Measurements from ENCODE around the gene TRPV6. TPM values are rescaled to one million over a fixed set of nuclear protein-coding genes. Genes with fewer than 3 reads are reported as not detected.

Gene TRPV6
- total and polyA plus RNA-seq, 2 donors from 2014 or later, result 4.4 to 5.5 TPM

DNA sequence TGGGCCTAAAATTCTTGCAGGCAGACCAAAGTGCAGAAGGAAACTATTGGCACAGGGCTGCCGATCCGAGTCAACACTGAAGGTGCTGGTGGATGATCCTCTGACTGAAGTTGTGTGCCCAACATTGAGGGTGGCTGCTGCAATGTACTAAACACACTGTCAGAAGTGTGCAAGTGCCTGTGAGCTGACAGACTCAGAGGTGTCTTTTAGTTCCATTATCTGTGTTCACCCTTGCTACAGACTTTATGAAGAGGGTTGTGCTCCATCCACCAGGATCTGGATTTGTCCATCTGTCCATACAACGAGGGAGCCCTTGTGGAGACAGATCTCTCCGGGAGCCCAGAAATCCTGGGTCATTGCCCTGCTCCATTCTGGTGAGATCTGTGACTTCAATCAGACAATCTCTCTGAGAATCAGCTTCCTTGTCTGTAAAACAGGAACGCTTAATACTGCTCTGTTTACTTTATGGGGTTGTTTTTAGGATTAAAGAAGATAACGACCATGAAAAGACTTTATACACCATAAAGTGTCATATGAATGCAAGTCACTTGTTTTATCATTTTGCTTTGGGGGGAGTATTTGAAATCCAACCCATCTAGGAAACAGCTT is 9.5 kb upstream of the TRPV6 start:
- TF ChIP-seq, protein P1, sequence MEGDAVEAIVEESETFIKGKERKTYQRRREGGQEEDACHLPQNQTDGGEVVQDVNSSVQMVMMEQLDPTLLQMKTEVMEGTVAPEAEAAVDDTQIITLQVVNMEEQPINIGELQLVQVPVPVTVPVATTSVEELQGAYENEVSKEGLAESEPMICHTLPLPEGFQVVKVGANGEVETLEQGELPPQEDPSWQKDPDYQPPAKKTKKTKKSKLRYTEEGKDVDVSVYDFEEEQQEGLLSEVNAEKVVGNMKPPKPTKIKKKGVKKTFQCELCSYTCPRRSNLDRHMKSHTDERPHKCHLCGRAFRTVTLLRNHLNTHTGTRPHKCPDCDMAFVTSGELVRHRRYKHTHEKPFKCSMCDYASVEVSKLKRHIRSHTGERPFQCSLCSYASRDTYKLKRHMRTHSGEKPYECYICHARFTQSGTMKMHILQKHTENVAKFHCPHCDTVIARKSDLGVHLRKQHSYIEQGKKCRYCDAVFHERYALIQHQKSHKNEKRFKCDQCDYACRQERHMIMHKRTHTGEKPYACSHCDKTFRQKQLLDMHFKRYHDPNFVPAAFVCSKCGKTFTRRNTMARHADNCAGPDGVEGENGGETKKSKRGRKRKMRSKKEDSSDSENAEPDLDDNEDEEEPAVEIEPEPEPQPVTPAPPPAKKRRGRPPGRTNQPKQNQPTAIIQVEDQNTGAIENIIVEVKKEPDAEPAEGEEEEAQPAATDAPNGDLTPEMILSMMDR (IDR thresholded peaks at IDR 0.05; ENCODE audit: borderline replicate concordance, extremely low read depth, insufficient read depth), result no peak
- Histone ChIP-seq H3K9me3 (ENCODE audit: control insufficient read depth in 2 of 3, insufficient read depth in 1 of 3, low read length in 3 of 3) (no peaks in the 10 kb centered on the region), H3K4me3 (ENCODE audit: low read length in 3 of 3) (no peak overlapping the region), H3K36me3 (ENCODE audit: control insufficient read depth in 2 of 3, insufficient read depth in 3 of 3, low read length in 3 of 3) (no peaks in the 10 kb centered on the region), H3K27ac (ENCODE audit: low read depth in 2 of 2, low read length in 2 of 2) (no peak overlapping the region), H3K9ac (ENCODE audit: low read length in 3 of 3) (no peak overlapping the region), H3K4me1 (ENCODE audit: control insufficient read depth in 2 of 3, insufficient read depth in 2 of 3, low read depth in 1 of 3, low read length in 3 of 3) (no peaks in the 10 kb centered on the region), H3K27me3 (ENCODE audit: control insufficient read depth, insufficient read depth, low read length) (no peaks in the 10 kb centered on the region)
- FAIRE-seq, result no peak
- intact Hi-C loops (cut with DNase I), result no loop called here
- DNase-seq, result no peak

DNA sequence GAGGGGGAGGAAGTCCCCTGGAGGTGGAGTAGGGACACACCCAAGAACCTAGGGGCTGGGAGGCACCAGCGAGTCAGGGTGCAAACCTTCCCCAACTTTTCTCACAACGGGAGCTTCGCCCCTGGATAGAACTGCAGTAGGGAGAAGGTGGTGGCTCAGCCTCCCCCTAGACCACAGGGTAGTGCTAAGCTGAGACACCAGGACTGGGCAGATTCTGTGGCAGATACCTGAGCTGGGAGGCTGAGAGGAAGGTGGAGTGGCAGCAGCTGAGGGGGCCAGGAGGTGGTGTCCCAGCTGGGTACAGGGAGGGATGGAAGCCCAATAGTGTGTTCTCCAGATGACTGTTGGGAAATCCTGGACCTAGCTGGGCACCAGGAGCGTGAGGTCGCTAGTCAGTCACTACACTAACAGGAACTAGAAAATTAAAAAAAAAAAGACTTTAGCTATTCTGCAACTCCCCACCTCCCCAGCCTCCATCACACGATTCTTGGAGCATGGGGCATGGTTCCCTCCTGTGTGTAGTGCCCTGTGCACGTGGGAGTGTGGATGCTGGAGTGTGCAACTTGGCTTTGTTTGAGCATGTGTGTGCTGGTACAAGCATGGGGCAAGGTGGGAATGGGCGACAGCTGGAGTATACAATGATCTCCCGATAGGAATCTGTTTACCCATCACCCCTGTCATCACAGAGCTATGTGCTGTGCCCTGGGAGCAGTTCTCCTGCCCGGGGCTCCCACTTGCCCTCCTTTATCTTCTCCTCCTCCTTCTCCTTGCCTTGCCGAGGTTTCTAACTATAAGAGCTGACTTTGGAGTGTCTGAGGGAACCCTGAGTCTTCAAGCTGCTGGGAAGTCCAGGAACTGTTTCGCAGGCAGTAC is 8.8 kb upstream of the TRPV6 start:
- Histone ChIP-seq H3K27me3 (ENCODE audit: control insufficient read depth, insufficient read depth, low read length) (no peaks in the 10 kb centered on the region), H3K9me3 (ENCODE audit: control insufficient read depth in 2 of 3, insufficient read depth in 1 of 3, low read length in 3 of 3) (no peaks in the 10 kb centered on the region), H3K4me3 (ENCODE audit: low read length in 3 of 3) (no peak overlapping the region), H3K36me3 (ENCODE audit: control insufficient read depth in 2 of 3, insufficient read depth in 3 of 3, low read length in 3 of 3) (no peaks in the 10 kb centered on the region), H3K9ac (ENCODE audit: low read length in 3 of 3) (no peak overlapping the region), H3K27ac (ENCODE audit: low read depth in 2 of 2, low read length in 2 of 2) (no peak overlapping the region), H3K4me1 (ENCODE audit: control insufficient read depth in 2 of 3, insufficient read depth in 2 of 3, low read depth in 1 of 3, low read length in 3 of 3) (no peaks in the 10 kb centered on the region)
- no peak for FAIRE-seq
- intact Hi-C loops (cut with DNase I), result no loop called here
- TF ChIP-seq, protein P1 (IDR thresholded peaks at IDR 0.05; ENCODE audit: borderline replicate concordance, extremely low read depth, insufficient read depth), result no peak
- DNase-seq, result peak in 1 of 5 donors; percentile 7

DNA sequence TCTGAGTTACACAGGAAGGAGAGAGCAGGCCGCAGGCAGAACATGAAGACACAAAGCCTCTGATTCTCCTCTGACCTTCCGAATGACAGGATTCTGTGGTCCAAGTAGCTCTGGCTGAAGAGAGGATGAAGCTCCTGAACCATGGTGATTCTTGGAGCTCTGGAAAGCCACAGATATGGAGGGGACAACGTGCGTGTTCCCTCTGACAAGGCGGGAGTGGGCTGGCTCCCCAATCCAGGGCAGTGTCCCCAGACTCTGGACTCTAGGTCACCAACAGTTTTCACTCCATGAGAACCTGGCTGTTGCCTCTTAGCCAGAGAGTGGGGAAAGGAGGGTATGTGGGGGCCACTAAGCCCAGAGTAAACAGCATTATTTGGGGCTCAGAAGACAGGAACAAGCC is 7.4 kb upstream of the TRPV6 start:
- Histone ChIP-seq H3K27ac (ENCODE audit: low read depth in 2 of 2, low read length in 2 of 2) (no peak overlapping the region), H3K36me3 (ENCODE audit: control insufficient read depth in 2 of 3, insufficient read depth in 3 of 3, low read length in 3 of 3) (no peaks in the 10 kb centered on the region), H3K27me3 (ENCODE audit: control insufficient read depth, insufficient read depth, low read length) (no peaks in the 10 kb centered on the region), H3K9me3 (ENCODE audit: control insufficient read depth in 2 of 3, insufficient read depth in 1 of 3, low read length in 3 of 3) (no peaks in the 10 kb centered on the region), H3K9ac (ENCODE audit: low read length in 3 of 3) (no peak overlapping the region), H3K4me3 (ENCODE audit: low read length in 3 of 3) (no peak overlapping the region), H3K4me1 (ENCODE audit: control insufficient read depth in 2 of 3, insufficient read depth in 2 of 3, low read depth in 1 of 3, low read length in 3 of 3) (no peaks in the 10 kb centered on the region)
- TF ChIP-seq, protein P1 (IDR thresholded peaks at IDR 0.05; ENCODE audit: borderline replicate concordance, extremely low read depth, insufficient read depth), result no peak
- intact Hi-C loops (cut with DNase I), result no loop called here
- DNase-seq (peak in 1 of 5 donors; percentile 12), FAIRE-seq (no peak)
